ENCODE data around the gene GRAP2.

The GRAP2 gene

GRCh38 chr22:40022536-40023240, 121.8 kb downstream of the GRAP2 start:
- no peak for DNase-seq

Data from CD4-positive, alpha-beta T cell treated with Interleukin-21 for 1 hour (primary cell).